ENCODE measurements around the gene GSTT2B.
"Not testable (repeated sequence)": the region's sequence is repeated elsewhere in the genome, so short reads cannot be mapped to it uniquely, and the experiment has no call there.

GRCh38 chr22:23993080-23993479 lies 32.1 kb upstream of the GSTT2B start:
- TF ChIP-seq CTCF (IDR thresholded peaks at IDR 0.05 in 2 of 3, conservative IDR thresholded peaks at IDR 0.05 in 1 of 3; ENCODE audit: control insufficient read depth in 2 of 3, extremely low read depth in 1 of 3, insufficient read depth in 1 of 3, low read depth in 3 of 3, low read length in 3 of 3); ZNF622 (IDR thresholded peaks at IDR 0.05); FOXK2 (IDR thresholded peaks at IDR 0.05); STAT1 (conservative IDR thresholded peaks at IDR 0.05); EZH2 (IDR thresholded peaks at IDR 0.05; ENCODE audit: borderline replicate concordance, control insufficient read depth, low read depth, low read length); HDAC6 (IDR thresholded peaks at IDR 0.05; ENCODE audit: unreplicated experiment); CBX3 (IDR thresholded peaks at IDR 0.05; ENCODE audit: borderline replicate concordance, low read depth); POLR2A (IDR thresholded peaks at IDR 0.05; ENCODE audit: low read depth, low read length); EP300 (IDR thresholded peaks at IDR 0.05; ENCODE audit: borderline replicate concordance in 1 of 2, control insufficient read depth in 1 of 2, low read depth in 2 of 2, low read length in 2 of 2); SREBF1 (IDR thresholded peaks at IDR 0.05; ENCODE audit: low read length); FOXM1 (IDR thresholded peaks at IDR 0.05; ENCODE audit: low read depth, low read length): not testable (repeated sequence)
- TF ChIP-seq, protein P1, sequence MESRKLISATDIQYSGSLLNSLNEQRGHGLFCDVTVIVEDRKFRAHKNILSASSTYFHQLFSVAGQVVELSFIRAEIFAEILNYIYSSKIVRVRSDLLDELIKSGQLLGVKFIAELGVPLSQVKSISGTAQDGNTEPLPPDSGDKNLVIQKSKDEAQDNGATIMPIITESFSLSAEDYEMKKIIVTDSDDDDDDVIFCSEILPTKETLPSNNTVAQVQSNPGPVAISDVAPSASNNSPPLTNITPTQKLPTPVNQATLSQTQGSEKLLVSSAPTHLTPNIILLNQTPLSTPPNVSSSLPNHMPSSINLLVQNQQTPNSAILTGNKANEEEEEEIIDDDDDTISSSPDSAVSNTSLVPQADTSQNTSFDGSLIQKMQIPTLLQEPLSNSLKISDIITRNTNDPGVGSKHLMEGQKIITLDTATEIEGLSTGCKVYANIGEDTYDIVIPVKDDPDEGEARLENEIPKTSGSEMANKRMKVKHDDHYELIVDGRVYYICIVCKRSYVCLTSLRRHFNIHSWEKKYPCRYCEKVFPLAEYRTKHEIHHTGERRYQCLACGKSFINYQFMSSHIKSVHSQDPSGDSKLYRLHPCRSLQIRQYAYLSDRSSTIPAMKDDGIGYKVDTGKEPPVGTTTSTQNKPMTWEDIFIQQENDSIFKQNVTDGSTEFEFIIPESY (IDR thresholded peaks at IDR 0.05) = not testable (repeated sequence)
- TF ChIP-seq, protein P2, sequence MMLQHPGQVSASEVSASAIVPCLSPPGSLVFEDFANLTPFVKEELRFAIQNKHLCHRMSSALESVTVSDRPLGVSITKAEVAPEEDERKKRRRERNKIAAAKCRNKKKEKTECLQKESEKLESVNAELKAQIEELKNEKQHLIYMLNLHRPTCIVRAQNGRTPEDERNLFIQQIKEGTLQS (IDR thresholded peaks at IDR 0.05; ENCODE audit: borderline replicate concordance, extremely low read depth, low read depth, low read length) = not testable (repeated sequence)
